HG03097 (cell line): ENCODE measurements around the gene VLDLR.

Experiments
- ATAC-seq: cut with Tn5 transposase; IDR thresholded peaks from one replicate; pipeline ENCODE4 v1.9.1; 2021; ENCODE audit not compliant: unreplicated experiment, low FRiP score

The VLDLR gene

GRCh38 chr9:2621722-2622460 is at the start of gene VLDLR:
Gene VLDLR (plus strand): TSS chr9:2621787. CDS start chr9:2622190, 403 bp downstream.
- peak; percentile 16 for ATAC-seq

GRCh38 chr9:2574203-2574602 is 47.4 kb upstream of the VLDLR start:
- no peak for ATAC-seq

- no peak for ATAC-seq
Observed at GRCh38 chr9:2576631-2577030, 45.0 kb upstream of the VLDLR start.

GRCh38 chr9:2583308-2584013 is 38.1 kb upstream of the VLDLR start:
- ATAC-seq: no peak

GRCh38 chr9:2591967-2592366 is 29.6 kb upstream of the VLDLR start:
- ATAC-seq: no peak

GRCh38 chr9:2593744-2594143 is 27.8 kb upstream of the VLDLR start:
- no peak for ATAC-seq

GRCh38 chr9:2595973-2596372 is 25.6 kb upstream of the VLDLR start:
- ATAC-seq: no peak

- no peak for ATAC-seq
Observed at GRCh38 chr9:2597483-2597882, 24.1 kb upstream of the VLDLR start.

GRCh38 chr9:2599896-2600295 is 21.7 kb upstream of the VLDLR start:
- no peak for ATAC-seq

- no peak for ATAC-seq
Observed at GRCh38 chr9:2600307-2600706, 21.3 kb upstream of the VLDLR start.

- no peak for ATAC-seq
Observed at GRCh38 chr9:2601785-2602378, 19.7 kb upstream of the VLDLR start.

GRCh38 chr9:2602704-2603116 is 18.9 kb upstream of the VLDLR start:
- no peak for ATAC-seq

GRCh38 chr9:2603621-2604020 is 18.0 kb upstream of the VLDLR start:
- ATAC-seq: no peak

GRCh38 chr9:2605246-2605645 is 16.3 kb upstream of the VLDLR start:
- ATAC-seq: no peak

GRCh38 chr9:2608276-2608675 is 13.3 kb upstream of the VLDLR start:
- no peak for ATAC-seq

- no peak for ATAC-seq
Observed at GRCh38 chr9:2610985-2611384, 10.6 kb upstream of the VLDLR start.

GRCh38 chr9:2611961-2612360 is 9.6 kb upstream of the VLDLR start:
- ATAC-seq: no peak

GRCh38 chr9:2613730-2614271 is 7.8 kb upstream of the VLDLR start:
- ATAC-seq: no peak

- ATAC-seq: no peak
Observed at GRCh38 chr9:2615497-2615896, 6.1 kb upstream of the VLDLR start.

- ATAC-seq: no peak
Observed at GRCh38 chr9:2616692-2617377, 4.8 kb upstream of the VLDLR start.

- ATAC-seq: no peak
Observed at GRCh38 chr9:2618289-2618688, 3.3 kb upstream of the VLDLR start.
